ENCODE measurements around the gene DSEL. TPM values are rescaled to one million over a fixed set of nuclear protein-coding genes. Genes with fewer than 3 reads are reported as not detected.
A peak's percentile ranks its signal among the peaks of the same experiment; 100 is the strongest.

DSEL gene
- polyA plus RNA-seq, 3 donors = 0.03 to 0.05 TPM; not detected in 1

DNA sequence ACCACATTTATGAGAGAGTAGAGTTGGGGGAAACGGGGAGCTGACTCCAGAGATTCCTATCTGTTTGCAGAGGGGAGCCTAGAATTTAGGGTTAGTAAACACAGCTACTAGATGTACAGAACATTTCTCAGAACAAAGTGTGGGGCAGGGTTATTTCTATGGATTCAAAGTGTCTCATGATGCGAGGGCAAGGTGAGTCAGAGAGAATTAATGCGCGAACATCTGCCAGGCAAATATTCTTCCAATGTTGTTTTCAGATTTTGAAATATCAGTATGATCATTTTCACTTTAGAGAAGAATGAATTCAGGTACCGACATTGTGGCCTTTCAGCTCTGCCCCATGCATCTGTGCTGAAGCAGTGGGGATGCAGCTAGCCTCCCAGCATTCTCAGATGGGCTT is 2.0 kb upstream of the DSEL start:
- H3K4me1 Mint-ChIP-seq = peaks cover 19% of the 10 kb centered on the region
- Histone ChIP-seq H3K27ac (ENCODE audit: low read depth in 1 of 2, low read length in 2 of 2) (no peak overlapping the region), H3K4me2 (replicated peaks; ENCODE audit: extremely low read depth, low read length, poor library complexity, severe bottlenecking) (no peak overlapping the region), H3K36me3 (replicated peaks in 1 of 2; ENCODE audit: control insufficient read depth in 1 of 2, insufficient read depth in 2 of 2, low read length in 2 of 2) (no peaks in the 10 kb centered on the region), H3K79me2 (ENCODE audit: insufficient read depth, low read length) (no peaks in the 10 kb centered on the region), H3K4me3 (replicated peaks in 1 of 3; ENCODE audit: low read depth in 2 of 3, low read length in 3 of 3) (no peak overlapping the region), H2AFZ (ENCODE audit: insufficient read depth, low read depth, low read length, poor library complexity, severe bottlenecking) (no peak overlapping the region), H4K20me1 (ENCODE audit: insufficient read depth, low read length) (no peaks in the 10 kb centered on the region), H3K9me3 (replicated peaks in 1 of 2; ENCODE audit: control insufficient read depth in 1 of 2, insufficient read depth in 1 of 2, low read length in 2 of 2) (no peaks in the 10 kb centered on the region), H3K27me3 (ENCODE audit: control insufficient read depth in 2 of 2, insufficient read depth in 2 of 2, low read length in 2 of 2) (peaks cover 44 to 56% of the 10 kb centered on the region in 2 donors), H3K9ac (ENCODE audit: insufficient read depth, low read length, poor library complexity, severe bottlenecking) (no peak overlapping the region), H3K4me1 (ENCODE audit: control insufficient read depth in 1 of 2, insufficient read depth in 2 of 2, low read length in 2 of 2) (peaks cover 14 to 18% of the 10 kb centered on the region in 2 donors)
- WGBS (ENCODE audit: insufficient coverage) = no CpG with 5 or more reads among the region's 5 CpGs
- no peak for DNase-seq
- TF ChIP-seq, protein P1, sequence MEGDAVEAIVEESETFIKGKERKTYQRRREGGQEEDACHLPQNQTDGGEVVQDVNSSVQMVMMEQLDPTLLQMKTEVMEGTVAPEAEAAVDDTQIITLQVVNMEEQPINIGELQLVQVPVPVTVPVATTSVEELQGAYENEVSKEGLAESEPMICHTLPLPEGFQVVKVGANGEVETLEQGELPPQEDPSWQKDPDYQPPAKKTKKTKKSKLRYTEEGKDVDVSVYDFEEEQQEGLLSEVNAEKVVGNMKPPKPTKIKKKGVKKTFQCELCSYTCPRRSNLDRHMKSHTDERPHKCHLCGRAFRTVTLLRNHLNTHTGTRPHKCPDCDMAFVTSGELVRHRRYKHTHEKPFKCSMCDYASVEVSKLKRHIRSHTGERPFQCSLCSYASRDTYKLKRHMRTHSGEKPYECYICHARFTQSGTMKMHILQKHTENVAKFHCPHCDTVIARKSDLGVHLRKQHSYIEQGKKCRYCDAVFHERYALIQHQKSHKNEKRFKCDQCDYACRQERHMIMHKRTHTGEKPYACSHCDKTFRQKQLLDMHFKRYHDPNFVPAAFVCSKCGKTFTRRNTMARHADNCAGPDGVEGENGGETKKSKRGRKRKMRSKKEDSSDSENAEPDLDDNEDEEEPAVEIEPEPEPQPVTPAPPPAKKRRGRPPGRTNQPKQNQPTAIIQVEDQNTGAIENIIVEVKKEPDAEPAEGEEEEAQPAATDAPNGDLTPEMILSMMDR (IDR thresholded peaks at IDR 0.05) = no peak
- peaks cover 35 to 54% (median 48%) of the 10 kb centered on the region in 3 donors for H3K27me3 Mint-ChIP-seq (ENCODE audit: low read depth in 3 of 3)
- H3K36me3 Mint-ChIP-seq = peaks cover 5 to 10% of the 10 kb centered on the region in 2 donors
- H3K27ac Mint-ChIP-seq = no peak overlapping the region
- intact Hi-C loops (cut with micrococcal nuclease) = no loop called here
- H3K9me3 Mint-ChIP-seq = peaks cover 4 to 23% (median 15%) of the 10 kb centered on the region in 7 donors
- peak overlapping the region in 1 of 2 donors; percentile 7 for H3K4me3 Mint-ChIP-seq

DNA sequence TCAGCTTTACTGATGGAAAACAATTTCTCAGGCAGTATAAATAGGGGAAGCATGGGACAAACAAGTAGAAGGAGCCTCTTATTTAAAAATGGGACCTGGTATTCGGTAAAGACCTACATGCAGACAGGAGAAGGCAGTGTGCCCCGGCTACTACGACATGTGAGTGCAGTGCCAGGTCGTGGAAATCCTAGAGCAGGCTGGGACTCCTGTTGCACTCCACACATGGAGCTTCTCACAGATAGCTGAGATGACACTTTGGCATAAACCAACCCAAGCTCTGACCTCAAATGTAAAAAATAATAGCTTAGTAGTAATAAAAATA is 885 bp upstream of the DSEL start:
- Histone ChIP-seq H3K4me2 (replicated peaks; ENCODE audit: extremely low read depth, low read length, poor library complexity, severe bottlenecking) (peak overlapping the region; percentile 83), H3K4me3 (replicated peaks in 1 of 3; ENCODE audit: low read depth in 2 of 3, low read length in 3 of 3) (peak overlapping the region in 1 of 3 experiments; percentile 71), H3K9ac (ENCODE audit: insufficient read depth, low read length, poor library complexity, severe bottlenecking) (no peak overlapping the region), H3K27me3 (ENCODE audit: control insufficient read depth in 2 of 2, insufficient read depth in 2 of 2, low read length in 2 of 2) (peaks cover 44 to 56% of the 10 kb centered on the region in 2 donors), H2AFZ (ENCODE audit: insufficient read depth, low read depth, low read length, poor library complexity, severe bottlenecking) (no peak overlapping the region), H3K4me1 (ENCODE audit: control insufficient read depth in 1 of 2, insufficient read depth in 2 of 2, low read length in 2 of 2) (peaks cover 14 to 18% of the 10 kb centered on the region in 2 donors), H3K27ac (ENCODE audit: low read depth in 1 of 2, low read length in 2 of 2) (no peak overlapping the region), H3K79me2 (ENCODE audit: insufficient read depth, low read length) (no peaks in the 10 kb centered on the region), H3K36me3 (replicated peaks in 1 of 2; ENCODE audit: control insufficient read depth in 1 of 2, insufficient read depth in 2 of 2, low read length in 2 of 2) (no peaks in the 10 kb centered on the region), H3K9me3 (replicated peaks in 1 of 2; ENCODE audit: control insufficient read depth in 1 of 2, insufficient read depth in 1 of 2, low read length in 2 of 2) (no peaks in the 10 kb centered on the region), H4K20me1 (ENCODE audit: insufficient read depth, low read length) (no peaks in the 10 kb centered on the region)
- H3K27ac Mint-ChIP-seq = no peak overlapping the region
- 10% methylated on average over 4 of the region's 4 CpGs for WGBS (ENCODE audit: insufficient coverage)
- peaks cover 4 to 23% (median 15%) of the 10 kb centered on the region in 7 donors for H3K9me3 Mint-ChIP-seq
- H3K4me1 Mint-ChIP-seq = peaks cover 19% of the 10 kb centered on the region
- intact Hi-C loops (cut with micrococcal nuclease) = no loop called here
- H3K4me3 Mint-ChIP-seq = peak overlapping the region; percentile 82 to 96
- DNase-seq = no peak
- H3K27me3 Mint-ChIP-seq (ENCODE audit: low read depth in 3 of 3) = peaks cover 38 to 56% (median 45%) of the 10 kb centered on the region in 3 donors
- H3K36me3 Mint-ChIP-seq = peaks cover 5 to 10% of the 10 kb centered on the region in 2 donors
- TF ChIP-seq, protein P1 (IDR thresholded peaks at IDR 0.05) = no peak
